GM19035 (cell line): ENCODE results near the gene MED4.

ENCODE experiments used
- ATAC-seq: cut with Tn5 transposase; IDR thresholded peaks from one replicate; pipeline ENCODE4 v1.9.1; 2021; ENCODE audit not compliant: unreplicated experiment

The MED4 gene

GRCh38 chr13:48094781-48095502 lies at the start of gene MED4:
TSS of gene MED4 (minus strand) at chr13:48095104. CDS start at chr13:48095078, 26 bp downstream.
- peak; percentile 96 for ATAC-seq

GRCh38 chr13:48144413-48145035 lies 49.6 kb upstream of the MED4 start:
- ATAC-seq, result no peak

GRCh38 chr13:48142436-48142835 lies 47.5 kb upstream of the MED4 start:
- peak; percentile 78 for ATAC-seq

GRCh38 chr13:48138270-48138669 lies 43.4 kb upstream of the MED4 start:
- no peak for ATAC-seq

GRCh38 chr13:48132961-48133360 lies 38.1 kb upstream of the MED4 start:
- ATAC-seq, result no peak

GRCh38 chr13:48131533-48131932 lies 36.6 kb upstream of the MED4 start:
- no peak for ATAC-seq

- ATAC-seq, result no peak
Observed at GRCh38 chr13:48126944-48127830, 32.3 kb upstream of the MED4 start.

GRCh38 chr13:48125794-48126228 lies 30.9 kb upstream of the MED4 start:
- ATAC-seq, result no peak

GRCh38 chr13:48123812-48124211 lies 28.9 kb upstream of the MED4 start:
- no peak for ATAC-seq

- no peak for ATAC-seq
Observed at GRCh38 chr13:48121733-48122132, 26.8 kb upstream of the MED4 start.

GRCh38 chr13:48120241-48120640 lies 25.3 kb upstream of the MED4 start:
- no peak for ATAC-seq

GRCh38 chr13:48118030-48118429 lies 23.1 kb upstream of the MED4 start:
- ATAC-seq, result no peak

- no peak for ATAC-seq
Observed at GRCh38 chr13:48116808-48117207, 21.9 kb upstream of the MED4 start.

GRCh38 chr13:48113756-48114130 lies 18.8 kb upstream of the MED4 start:
- ATAC-seq, result no peak

GRCh38 chr13:48112896-48113755 lies 18.2 kb upstream of the MED4 start:
- ATAC-seq, result no peak

GRCh38 chr13:48110931-48111721 lies 16.2 kb upstream of the MED4 start:
- ATAC-seq, result no peak

GRCh38 chr13:48110132-48110868 lies 15.4 kb upstream of the MED4 start:
- ATAC-seq, result no peak

GRCh38 chr13:48108106-48108505 lies 13.2 kb upstream of the MED4 start:
- ATAC-seq, result no peak

GRCh38 chr13:48097793-48098192 lies 2.9 kb upstream of the MED4 start:
- ATAC-seq, result no peak
